WERI-Rb-1 (cell line): ENCODE data around the gene CA5A.
A peak's percentile ranks its signal among the peaks of the same experiment; 100 is the strongest.
"Not testable (repeated sequence)": the region's sequence is repeated elsewhere in the genome, so short reads cannot be mapped to it uniquely, and the experiment has no call there.

Experiments
- DNase-seq: peaks from one replicate; pipeline ENCODE4 v3.0.0-alpha.2; 2020
- H3K27ac ChIP-seq: fragments of 250-450 bp; sonication (Bioruptor Pico); 2 replicates; pipeline ENCODE4 v1.5.1; 2020; ENCODE audit warnings: mild to moderate bottlenecking, moderate library complexity
- H3K27me3 ChIP-seq: fragments of 250-450 bp; sonication (Bioruptor Pico); 2 replicates; pipeline ENCODE4 v1.5.1; 2021; ENCODE audit warnings: mild to moderate bottlenecking, low read depth, moderate library complexity; ENCODE audit not compliant: insufficient read depth, severe bottlenecking
- H3K36me3 ChIP-seq: fragments of 250-450 bp; sonication (Bioruptor Pico); 2 replicates; pipeline ENCODE4 v1.5.1; 2020; ENCODE audit warnings: mild to moderate bottlenecking, moderate library complexity
- H3K4me3 ChIP-seq: 2 replicates; pipeline ENCODE4 v1.5.1; 2011; ENCODE audit warnings: low read depth, mild to moderate bottlenecking, control low read depth, low read length
- H3K9me3 ChIP-seq: fragments of 250-450 bp; sonication (Bioruptor Pico); 2 replicates; pipeline ENCODE4 v1.5.1; 2021; ENCODE audit warnings: mild to moderate bottlenecking, moderate library complexity; ENCODE audit not compliant: severe bottlenecking
- TF ChIP-seq, protein P1 (sequence below): IDR thresholded peaks from 2 replicates; pipeline ENCODE4 v1.5.1; 2011; ENCODE audit warnings: low read depth, mild to moderate bottlenecking, control low read depth, inconsistent platforms, low read length

CA5A gene

DNA sequence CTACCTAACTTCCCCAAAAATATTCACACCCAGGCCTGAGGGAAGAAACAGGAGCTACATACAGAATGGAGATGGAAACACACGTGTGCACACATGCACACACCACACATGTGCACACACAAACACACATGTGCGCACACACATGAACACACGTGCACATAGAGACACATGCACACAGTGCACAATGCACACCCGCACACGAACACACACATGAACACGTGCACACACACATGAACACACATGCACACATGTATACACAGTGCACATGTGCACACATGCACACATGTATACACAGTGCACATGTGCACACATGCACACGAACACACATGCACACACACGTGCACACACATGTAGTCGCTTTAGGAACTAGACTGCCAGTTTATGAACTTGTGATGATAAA lies 18.8 kb downstream of the CA5A start:
- H3K4me3 ChIP-seq, result no peak overlapping the region
- TF ChIP-seq, protein P1, sequence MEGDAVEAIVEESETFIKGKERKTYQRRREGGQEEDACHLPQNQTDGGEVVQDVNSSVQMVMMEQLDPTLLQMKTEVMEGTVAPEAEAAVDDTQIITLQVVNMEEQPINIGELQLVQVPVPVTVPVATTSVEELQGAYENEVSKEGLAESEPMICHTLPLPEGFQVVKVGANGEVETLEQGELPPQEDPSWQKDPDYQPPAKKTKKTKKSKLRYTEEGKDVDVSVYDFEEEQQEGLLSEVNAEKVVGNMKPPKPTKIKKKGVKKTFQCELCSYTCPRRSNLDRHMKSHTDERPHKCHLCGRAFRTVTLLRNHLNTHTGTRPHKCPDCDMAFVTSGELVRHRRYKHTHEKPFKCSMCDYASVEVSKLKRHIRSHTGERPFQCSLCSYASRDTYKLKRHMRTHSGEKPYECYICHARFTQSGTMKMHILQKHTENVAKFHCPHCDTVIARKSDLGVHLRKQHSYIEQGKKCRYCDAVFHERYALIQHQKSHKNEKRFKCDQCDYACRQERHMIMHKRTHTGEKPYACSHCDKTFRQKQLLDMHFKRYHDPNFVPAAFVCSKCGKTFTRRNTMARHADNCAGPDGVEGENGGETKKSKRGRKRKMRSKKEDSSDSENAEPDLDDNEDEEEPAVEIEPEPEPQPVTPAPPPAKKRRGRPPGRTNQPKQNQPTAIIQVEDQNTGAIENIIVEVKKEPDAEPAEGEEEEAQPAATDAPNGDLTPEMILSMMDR, result no peak
- H3K27ac ChIP-seq, result no peak overlapping the region
- DNase-seq, result no peak
- H3K9me3 ChIP-seq, result no peaks in the 10 kb centered on the region
- H3K27me3 ChIP-seq, result no peaks in the 10 kb centered on the region
- H3K36me3 ChIP-seq, result no peaks in the 10 kb centered on the region

- Histone ChIP-seq H3K36me3 (no peaks in the 10 kb centered on the region), H3K27me3 (no peaks in the 10 kb centered on the region), H3K4me3 (no peak overlapping the region), H3K27ac (no peak overlapping the region), H3K9me3 (no peaks in the 10 kb centered on the region)
- no peak for DNase-seq
- TF ChIP-seq, protein P1, result no peak
These were observed 21.5 kb downstream of the CA5A start for GRCh38 chr16:87914812-87915211.

- DNase-seq, H3K4me3 ChIP-seq, H3K27ac ChIP-seq, H3K36me3 ChIP-seq, H3K27me3 ChIP-seq, H3K9me3 ChIP-seq: not testable (repeated sequence)
These were observed 22.2 kb downstream of the CA5A start for GRCh38 chr16:87914021-87914725.

DNA sequence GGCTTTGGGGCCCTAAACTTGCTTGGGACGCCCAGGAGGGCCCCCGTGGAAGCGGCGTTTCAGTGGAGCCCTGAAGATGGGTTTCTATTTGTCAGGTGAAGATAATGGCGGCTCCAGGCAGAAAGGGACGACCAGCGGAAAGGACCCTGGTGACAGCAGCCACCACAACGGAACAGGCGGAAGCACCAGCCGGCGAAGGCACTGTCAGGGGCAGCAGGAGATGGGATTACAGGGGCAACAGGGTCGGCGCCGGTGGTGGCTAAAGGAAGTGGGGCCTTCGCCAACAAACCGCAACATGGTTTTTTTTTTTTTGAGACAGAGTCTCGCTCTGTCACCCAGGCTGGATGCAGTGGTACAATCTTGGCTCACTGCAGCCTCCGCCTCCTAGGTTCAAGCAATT lies 23.6 kb downstream of the CA5A start:
- not testable (repeated sequence) for H3K36me3 ChIP-seq, H3K4me3 ChIP-seq, H3K9me3 ChIP-seq, H3K27me3 ChIP-seq, H3K27ac ChIP-seq, DNase-seq

DNA sequence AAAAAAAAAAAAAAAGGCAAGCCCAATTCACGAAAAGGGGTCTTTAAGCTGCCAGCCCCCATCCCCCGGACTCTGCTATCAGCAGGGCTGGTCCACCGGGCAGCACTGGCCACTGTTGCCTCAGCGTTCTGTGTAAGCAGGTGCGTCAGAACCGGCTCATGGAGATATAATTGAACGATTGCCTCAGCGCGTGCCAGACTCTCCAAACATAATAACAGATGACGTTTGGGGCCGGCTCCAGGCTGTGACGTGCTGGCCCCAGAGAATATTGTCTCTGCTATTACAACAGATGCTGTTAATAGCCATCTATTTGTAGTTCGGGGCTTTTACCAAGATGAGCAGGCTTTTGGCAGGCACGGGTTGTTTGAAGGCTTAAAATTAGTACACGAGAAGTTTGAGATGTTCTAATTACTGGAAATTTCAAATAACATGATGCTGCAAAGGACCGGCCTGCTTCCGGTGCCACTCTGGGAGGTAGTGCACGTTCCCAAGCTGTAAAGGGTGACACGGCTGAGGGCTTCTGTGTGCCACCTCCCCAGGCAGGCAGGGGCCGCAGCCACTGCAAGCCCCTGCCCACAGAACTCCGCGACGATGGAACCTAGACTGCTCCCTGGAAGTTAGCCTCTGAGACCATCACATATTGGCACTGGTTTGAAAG lies 25.1 kb downstream of the CA5A start:
- not testable (repeated sequence) for DNase-seq, H3K9me3 ChIP-seq, H3K27me3 ChIP-seq, H3K27ac ChIP-seq, H3K36me3 ChIP-seq, H3K4me3 ChIP-seq

- H3K27ac ChIP-seq, H3K9me3 ChIP-seq, H3K27me3 ChIP-seq, H3K4me3 ChIP-seq, H3K36me3 ChIP-seq: not testable (repeated sequence)
- TF ChIP-seq, protein P1, result peak; percentile 69
- peak; percentile 62 for DNase-seq
These were observed 27.0 kb downstream of the CA5A start for GRCh38 chr16:87909203-87909935.

DNA sequence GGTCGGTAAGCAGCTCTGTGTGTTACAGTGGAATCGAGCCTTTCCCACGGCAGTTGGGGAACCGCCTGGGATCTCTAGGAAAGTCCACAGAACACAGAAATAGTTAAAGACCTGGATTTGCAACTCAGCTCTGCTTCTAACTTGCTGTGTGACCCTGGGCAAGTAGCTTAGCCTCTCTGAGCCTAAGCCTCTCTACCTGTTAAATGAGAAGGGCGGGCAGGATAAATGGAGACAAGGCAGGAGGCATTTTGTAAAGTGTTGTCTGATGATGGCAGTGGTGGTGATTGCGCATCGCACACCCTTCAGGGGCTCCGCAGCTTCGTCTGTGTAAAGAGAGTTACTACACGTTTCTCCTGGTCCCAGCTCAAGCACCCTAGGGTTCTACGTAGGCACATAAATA lies 28.2 kb downstream of the CA5A start:
- H3K9me3 ChIP-seq, H3K4me3 ChIP-seq, DNase-seq, H3K36me3 ChIP-seq, H3K27me3 ChIP-seq, H3K27ac ChIP-seq: not testable (repeated sequence)

DNA sequence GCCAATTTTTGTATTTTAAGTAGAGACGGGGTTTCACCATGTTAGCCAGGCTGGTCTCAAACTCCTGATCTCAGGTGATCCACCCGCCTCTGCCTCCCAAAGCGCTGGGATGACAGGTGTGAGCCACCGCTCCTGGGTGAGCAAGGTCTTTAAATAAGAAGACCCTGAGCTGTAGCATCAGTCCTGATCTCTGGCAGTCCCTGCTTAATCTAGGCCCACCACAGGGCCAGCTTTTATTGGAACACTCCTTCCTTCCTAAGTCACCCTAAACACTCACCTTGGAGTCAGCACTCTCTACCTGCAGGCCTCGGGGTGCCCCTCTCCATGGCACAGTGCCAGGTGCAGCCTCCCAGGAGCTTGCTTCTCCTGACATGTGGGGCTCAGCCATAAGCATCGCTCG lies 30.8 kb downstream of the CA5A start:
- DNase-seq, H3K4me3 ChIP-seq, H3K36me3 ChIP-seq, H3K27me3 ChIP-seq, H3K27ac ChIP-seq, H3K9me3 ChIP-seq: not testable (repeated sequence)

DNA sequence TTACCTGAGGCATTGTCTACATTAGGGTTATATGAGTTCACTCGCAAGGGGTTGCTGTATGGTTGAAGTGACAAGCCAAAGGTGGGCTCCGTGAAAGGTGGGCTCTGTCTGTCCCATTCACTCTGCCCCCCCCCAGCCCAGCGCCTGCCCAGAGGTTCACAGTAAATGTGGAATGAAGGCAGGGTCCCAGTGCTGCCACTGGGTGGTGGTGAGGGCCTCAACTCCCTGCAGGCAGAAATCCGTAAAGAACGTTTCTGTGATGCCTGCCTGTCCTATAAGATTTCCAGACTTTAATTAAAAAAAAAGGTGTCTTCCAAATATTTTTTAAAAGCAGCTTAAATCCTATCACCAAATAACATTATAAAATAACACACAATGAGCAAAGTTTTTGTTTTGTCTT lies 31.4 kb downstream of the CA5A start:
- not testable (repeated sequence) for H3K9me3 ChIP-seq

DNA sequence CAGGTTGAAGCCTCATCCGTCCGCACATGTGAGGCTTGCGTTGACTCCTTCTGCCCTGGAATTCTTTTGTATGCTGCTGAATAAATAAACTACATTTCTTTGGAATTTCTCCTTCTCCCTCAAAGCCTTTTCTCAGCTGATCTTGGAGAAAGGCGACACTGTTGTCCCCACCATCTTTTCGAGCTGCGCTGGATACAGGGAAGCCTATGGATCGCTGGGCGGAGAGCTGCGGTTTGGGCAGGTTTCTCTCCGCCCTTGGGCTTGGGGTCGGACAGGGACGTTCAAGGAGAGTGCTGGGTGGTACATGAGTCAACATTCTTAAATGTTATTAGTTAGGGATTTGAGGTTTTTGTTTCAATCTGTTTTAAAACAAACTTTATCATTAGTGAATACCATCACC lies 35.8 kb downstream of the CA5A start:
- H3K36me3 ChIP-seq, H3K9me3 ChIP-seq, H3K4me3 ChIP-seq, DNase-seq, H3K27me3 ChIP-seq, H3K27ac ChIP-seq: not testable (repeated sequence)

More for the DNA sequence above, 31.4 kb downstream of the CA5A start:
- not testable (repeated sequence) for H3K27ac ChIP-seq, H3K27me3 ChIP-seq, DNase-seq, H3K4me3 ChIP-seq, H3K36me3 ChIP-seq
